NT2/D1 (cell line): ENCODE results near the gene FRMD4B.
"Not testable (repeated sequence)": the region's sequence is repeated elsewhere in the genome, so short reads cannot be mapped to it uniquely, and the experiment has no call there.

Source experiments
- DNase-seq: peaks from one replicate; pipeline ENCODE4 v3.0.0-alpha.2; 2011; ENCODE audit warnings: low read depth, low spot score
- H3K27me3 ChIP-seq: 2 replicates; pipeline ENCODE4 v1.6.0; 2011; ENCODE audit warnings: mild to moderate bottlenecking; ENCODE audit not compliant: insufficient read length, insufficient read depth
- H3K36me3 ChIP-seq: 2 replicates; pipeline ENCODE4 v1.6.1; 2011; ENCODE audit warnings: mild to moderate bottlenecking, low read length, mixed read lengths; ENCODE audit not compliant: insufficient read depth, insufficient read length
- H3K4me1 ChIP-seq: 2 replicates; pipeline ENCODE4 v1.5.1; 2011; ENCODE audit not compliant: insufficient read depth, insufficient read length
- H3K4me3 ChIP-seq: 2 replicates; pipeline ENCODE4 v1.5.1; 2011; ENCODE audit warnings: low read depth; ENCODE audit not compliant: insufficient read length
- H3K9ac ChIP-seq: 2 replicates; pipeline ENCODE4 v1.6.0; 2011; ENCODE audit warnings: low read depth; ENCODE audit not compliant: insufficient read length
- H3K9me3 ChIP-seq: 2 replicates; pipeline ENCODE4 v1.5.1; 2011; ENCODE audit warnings: mild to moderate bottlenecking, low read length; ENCODE audit not compliant: insufficient read depth
- SUZ12 ChIP-seq: IDR thresholded peaks from 2 replicates; pipeline ENCODE4 v1.6.1; 2011; ENCODE audit not compliant: insufficient read length, insufficient read depth; ENCODE audit errors: extremely low read depth
- YY1 ChIP-seq: IDR thresholded peaks from 2 replicates; pipeline ENCODE4 v1.6.1; 2011; ENCODE audit not compliant: insufficient read length, insufficient read depth
- ZNF274 ChIP-seq: IDR thresholded peaks from 2 replicates; pipeline ENCODE4 v1.6.1; 2011; ENCODE audit warnings: mild to moderate bottlenecking, low read depth, low read length

Gene FRMD4B

DNA sequence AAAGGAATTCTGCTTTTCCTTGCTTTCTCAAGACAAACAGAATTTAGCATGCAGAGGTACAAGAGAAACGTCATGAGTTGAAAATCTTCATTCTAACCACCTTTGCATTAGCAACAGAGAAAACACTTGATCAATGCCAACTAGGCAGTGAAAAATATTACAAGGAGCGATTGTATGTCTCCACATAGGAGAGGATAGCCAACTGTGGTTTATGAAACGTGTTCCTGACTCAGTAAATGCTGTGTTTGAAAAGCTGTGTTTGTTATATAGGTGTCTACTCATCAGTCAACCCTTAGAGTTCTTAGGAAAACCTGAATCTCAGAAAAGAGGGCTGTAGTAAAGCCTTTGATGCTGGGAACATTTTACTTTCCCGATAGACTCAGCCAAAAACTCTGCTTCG is 102.4 kb downstream of the FRMD4B start:
- H3K4me3 ChIP-seq: no peak overlapping the region
- DNase-seq: no peak
- no peaks in the 10 kb centered on the region for H3K27me3 ChIP-seq
- no peaks in the 10 kb centered on the region for H3K9me3 ChIP-seq
- H3K36me3 ChIP-seq: no peaks in the 10 kb centered on the region
- no peaks in the 10 kb centered on the region for H3K4me1 ChIP-seq
- no peak for TF ChIP-seq ZNF274
- TF ChIP-seq YY1: no peak
- no peak for TF ChIP-seq SUZ12
- no peak overlapping the region for H3K9ac ChIP-seq

DNA sequence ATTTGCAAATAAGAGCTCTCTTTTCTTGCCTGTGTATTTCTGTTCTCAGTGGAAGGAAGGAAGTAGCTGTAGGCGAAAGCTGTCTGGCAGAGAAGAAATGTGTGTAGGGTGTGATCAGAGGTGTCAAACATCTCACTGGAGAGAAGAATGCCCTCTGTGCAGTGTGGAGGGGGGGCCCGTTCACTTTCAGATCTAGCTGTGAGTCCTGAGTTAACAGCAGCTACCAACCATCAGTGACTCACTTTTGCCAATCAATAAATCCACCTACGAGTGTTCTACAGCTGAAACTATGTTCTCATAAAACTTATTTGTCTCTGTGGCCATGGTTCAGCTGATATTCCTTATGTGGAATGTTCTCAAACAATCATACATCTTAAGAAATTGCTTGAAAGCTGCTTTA is 103.7 kb downstream of the FRMD4B start:
- no peak for TF ChIP-seq SUZ12
- TF ChIP-seq YY1: no peak
- no peak for TF ChIP-seq ZNF274
- no peak for DNase-seq
- H3K4me1 ChIP-seq: no peaks in the 10 kb centered on the region

GRCh38 chr3:69277403-69277802 is 108.5 kb downstream of the FRMD4B start:
- H3K4me3 ChIP-seq, H3K9me3 ChIP-seq, H3K36me3 ChIP-seq, H3K4me1 ChIP-seq, H3K9ac ChIP-seq, DNase-seq, H3K27me3 ChIP-seq: not testable (repeated sequence)

More for the DNA sequence above, 103.7 kb downstream of the FRMD4B start:
- H3K27me3 ChIP-seq: no peaks in the 10 kb centered on the region
- H3K9me3 ChIP-seq: no peaks in the 10 kb centered on the region
- no peak overlapping the region for H3K9ac ChIP-seq
- no peak overlapping the region for H3K4me3 ChIP-seq
- no peaks in the 10 kb centered on the region for H3K36me3 ChIP-seq

DNA sequence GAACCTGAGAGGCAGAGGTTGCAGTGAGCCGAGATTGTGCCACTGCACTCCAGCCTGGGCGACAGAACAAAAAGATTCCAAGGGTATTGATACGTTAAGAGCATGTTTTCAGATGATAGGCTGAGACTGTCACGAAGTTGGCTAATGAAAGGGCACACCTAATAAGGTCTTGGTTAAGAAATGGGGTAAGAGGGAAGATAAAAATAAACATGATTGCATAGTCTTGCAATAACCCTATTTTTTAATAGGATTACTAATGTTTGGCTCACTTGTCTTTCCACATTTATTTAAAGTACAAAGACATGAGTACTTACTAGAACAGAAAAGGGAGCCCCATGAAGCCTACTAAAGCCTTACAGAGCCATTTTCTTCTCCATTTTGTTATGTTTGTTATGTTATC is 109.0 kb downstream of the FRMD4B start:
- DNase-seq: no peak
- no peaks in the 10 kb centered on the region for H3K36me3 ChIP-seq
- H3K4me1 ChIP-seq: no peaks in the 10 kb centered on the region
- H3K27me3 ChIP-seq: no peaks in the 10 kb centered on the region
- no peak overlapping the region for H3K4me3 ChIP-seq
- H3K9ac ChIP-seq: no peak overlapping the region
- H3K9me3 ChIP-seq: no peaks in the 10 kb centered on the region
- no peak for TF ChIP-seq ZNF274
- no peak for TF ChIP-seq SUZ12
- no peak for TF ChIP-seq YY1

- DNase-seq, H3K36me3 ChIP-seq, H3K27me3 ChIP-seq, H3K4me1 ChIP-seq, H3K9ac ChIP-seq, H3K4me3 ChIP-seq, H3K9me3 ChIP-seq: not testable (repeated sequence)
These were observed 109.7 kb downstream of the FRMD4B start for GRCh38 chr3:69276191-69276590.

DNA sequence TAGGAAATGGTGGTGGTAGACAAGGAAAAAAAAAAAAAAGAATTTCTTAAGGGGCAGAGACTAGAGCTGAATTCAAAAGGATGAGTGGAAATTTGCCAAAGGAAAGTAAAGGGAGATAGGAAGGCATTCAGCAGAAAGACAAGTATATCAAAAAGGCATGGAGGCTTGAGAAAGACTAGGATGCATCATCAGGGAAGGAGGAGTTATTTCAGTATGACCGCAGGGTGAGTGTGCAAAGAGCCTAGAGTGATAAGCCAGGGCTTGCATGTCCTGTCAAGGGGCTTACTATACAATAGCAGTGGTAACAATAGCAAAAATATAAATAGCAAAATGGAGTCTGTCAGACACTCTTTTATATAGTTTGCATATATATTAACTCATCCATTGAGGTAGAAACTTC is 112.0 kb downstream of the FRMD4B start:
- DNase-seq: no peak
- no peak overlapping the region for H3K4me3 ChIP-seq
- TF ChIP-seq SUZ12: no peak
- no peak for TF ChIP-seq YY1
- no peak for TF ChIP-seq ZNF274
- H3K27me3 ChIP-seq: no peaks in the 10 kb centered on the region
- no peaks in the 10 kb centered on the region for H3K36me3 ChIP-seq
- H3K4me1 ChIP-seq: no peaks in the 10 kb centered on the region
- no peaks in the 10 kb centered on the region for H3K9me3 ChIP-seq
- no peak overlapping the region for H3K9ac ChIP-seq

DNA sequence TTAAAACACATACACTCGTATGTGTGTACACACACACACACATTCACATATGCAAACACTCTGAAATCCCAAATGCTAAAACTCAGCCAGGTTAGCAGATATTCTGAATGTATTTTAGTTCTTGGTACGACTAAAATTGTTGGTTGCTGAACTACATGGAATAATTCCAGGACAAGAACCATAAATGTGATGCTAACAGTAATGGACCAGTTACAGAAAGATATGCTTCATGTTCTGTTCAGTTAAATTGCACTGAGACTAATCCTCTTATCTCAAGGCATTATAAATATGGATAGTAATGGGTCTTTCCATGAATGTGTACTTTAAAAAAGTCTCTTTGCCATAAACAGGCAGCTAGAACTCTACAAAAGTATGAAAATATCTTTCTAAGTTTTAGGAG is 113.3 kb downstream of the FRMD4B start:
- H3K4me3 ChIP-seq: no peak overlapping the region
- H3K9me3 ChIP-seq: no peaks in the 10 kb centered on the region
- no peaks in the 10 kb centered on the region for H3K27me3 ChIP-seq
- no peaks in the 10 kb centered on the region for H3K4me1 ChIP-seq
- DNase-seq: no peak
- no peaks in the 10 kb centered on the region for H3K36me3 ChIP-seq
- H3K9ac ChIP-seq: no peak overlapping the region
- TF ChIP-seq YY1: no peak
- TF ChIP-seq ZNF274: no peak
- TF ChIP-seq SUZ12: no peak

DNA sequence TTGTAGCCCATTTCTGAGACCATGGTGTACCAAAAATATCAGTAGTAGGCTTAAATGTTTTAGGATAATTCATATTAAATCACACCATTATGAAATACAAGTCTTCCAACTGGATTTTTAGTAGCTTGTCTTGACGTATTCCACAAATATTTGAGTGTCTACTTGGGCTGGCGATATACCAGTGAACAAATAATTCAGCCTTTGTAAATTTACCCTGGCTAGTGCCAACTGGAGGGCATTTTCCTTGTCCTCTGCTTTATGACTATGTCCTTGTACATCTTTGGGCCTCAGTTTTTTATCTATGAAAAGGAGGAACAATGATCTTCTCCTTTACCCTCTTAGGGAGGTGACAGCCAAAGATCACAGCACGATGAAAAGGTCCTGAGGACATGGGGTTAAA is 114.8 kb downstream of the FRMD4B start:
- no peaks in the 10 kb centered on the region for H3K36me3 ChIP-seq
- TF ChIP-seq YY1 (no peak), SUZ12 (no peak), ZNF274 (no peak)
- no peaks in the 10 kb centered on the region for H3K9me3 ChIP-seq
- no peaks in the 10 kb centered on the region for H3K27me3 ChIP-seq
- no peaks in the 10 kb centered on the region for H3K4me1 ChIP-seq
- no peak for DNase-seq
- no peak overlapping the region for H3K9ac ChIP-seq
- no peak overlapping the region for H3K4me3 ChIP-seq
